ENCODE results near the gene PLCL2. TPM values are rescaled to one million over a fixed set of nuclear protein-coding genes. Genes with fewer than 3 reads are reported as not detected.
"Not testable (repeated sequence)": the region's sequence is repeated elsewhere in the genome, so short reads cannot be mapped to it uniquely, and the experiment has no call there.

PLCL2 gene
- total RNA-seq, 1 experiment from 2014 or later = 32.1 TPM

DNA sequence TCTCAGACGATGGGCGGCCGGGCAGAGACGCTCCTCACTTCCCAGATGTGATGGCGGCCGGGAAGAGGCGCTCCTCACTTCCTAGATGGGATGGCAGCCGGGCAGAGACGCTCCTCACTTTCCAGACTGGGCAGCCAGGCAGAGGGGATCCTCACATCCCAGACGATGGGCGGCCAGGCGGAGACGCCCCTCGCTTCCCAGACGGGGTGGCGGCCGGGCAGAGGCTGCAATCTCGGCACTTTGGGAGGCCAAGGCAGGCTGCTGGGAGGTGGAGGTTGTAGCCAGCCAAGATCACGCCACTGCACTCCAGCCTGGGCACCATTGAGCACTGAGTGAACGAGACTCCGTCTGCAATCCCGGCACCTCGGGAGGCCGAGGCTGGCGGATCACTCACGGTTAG lies 95.8 kb downstream of the PLCL2 start:
- H3K4me1 Mint-ChIP-seq; H4K5ac ChIP-seq (ENCODE audit: insufficient read length, low read depth, low read length); H3K56ac ChIP-seq (ENCODE audit: insufficient read length, low read depth, low read length); H2AK5ac ChIP-seq (ENCODE audit: insufficient read length, low read length); H3K27ac Mint-ChIP-seq; H4K20me1 ChIP-seq (ENCODE audit: control insufficient read depth, insufficient read depth, insufficient read length); H3K79me2 ChIP-seq (ENCODE audit: insufficient read depth, low read length); H3K23me2 ChIP-seq (ENCODE audit: insufficient read length, low read depth, low read length, poor library complexity, severe bottlenecking); H3K79me1 ChIP-seq (ENCODE audit: insufficient read depth, low read depth, low read length, poor library complexity, severe bottlenecking); H3K4me2 ChIP-seq (ENCODE audit: insufficient read depth, insufficient read length, low read length); H3K9me3 Mint-ChIP-seq; H3T11ph ChIP-seq (ENCODE audit: low read length); H3K27ac ChIP-seq (ENCODE audit: insufficient read length, low read depth, low read length); H3K18ac ChIP-seq (ENCODE audit: insufficient read length, low read depth, low read length); H2AFZ ChIP-seq (ENCODE audit: low read length); H3K4ac ChIP-seq (ENCODE audit: low read depth, low read length); H3K4me1 ChIP-seq (ENCODE audit: insufficient read depth, low read length); H3K27me3 ChIP-seq (ENCODE audit: insufficient read depth, low read length); H3K9me3 ChIP-seq (ENCODE audit: control insufficient read depth, low read depth, low read length); H3K14ac ChIP-seq (ENCODE audit: insufficient read depth, low read length); DNase-seq; H2BK120ac ChIP-seq (ENCODE audit: low read depth, low read length, poor library complexity, severe bottlenecking); H3K9ac ChIP-seq (ENCODE audit: extremely low read depth, insufficient read length, low read length); H2BK15ac ChIP-seq (ENCODE audit: low read depth, low read length); H4K8ac ChIP-seq (replicated peaks; ENCODE audit: insufficient read length, low read depth, low read length); H3K23ac ChIP-seq (ENCODE audit: insufficient read length, low read depth, low read length); H4K91ac ChIP-seq (ENCODE audit: insufficient read length, low read depth, low read length); H3K4me3 Mint-ChIP-seq; H2BK5ac ChIP-seq (ENCODE audit: insufficient read length, low read length); H2BK20ac ChIP-seq (ENCODE audit: low read depth, low read length, poor library complexity, severe bottlenecking); H2BK12ac ChIP-seq (ENCODE audit: insufficient read length, low read depth, low read length); H3K27me3 Mint-ChIP-seq (ENCODE audit: low read depth): not testable (repeated sequence)
- no CpG with 5 or more reads among the region's 26 CpGs for WGBS (ENCODE audit: extremely low coverage, insufficient read length, low lambda C conversion rate)
- H3K36me3 Mint-ChIP-seq (ENCODE audit: insufficient read depth in 1 of 3, low read depth in 3 of 3) = peaks cover 1 to 17% (median 7%) of the 10 kb centered on the region in 3 experiments; a peak in 4 of 7 replicates
